IMR-90 (cell line): ENCODE measurements around the gene ST3GAL4. TPM values are rescaled to one million over a fixed set of nuclear protein-coding genes. Genes with fewer than 3 reads are reported as not detected.

ENCODE experiments used
- ATAC-seq: fragments of 200-7000 bp; cut with Tn5 transposase; 2 replicates; pipeline ENCODE4 v1.9.1; 2020; ENCODE audit warnings: low read depth, mild to moderate bottlenecking, moderate library complexity
- BruUV-seq: library from RNA; stranded (reverse); fragments of 400-500 nt; replicated peaks from 2 replicates; lab custom pipeline; 2021; lab: Mats Ljungman, UMichigan
- CTCF ChIA-PET: fragments of 300-600 bp; formaldehyde crosslinking; extraction: SDS; loops from one replicate; lab custom pipeline; 2021; ENCODE audit warnings: antibody characterized with exemption; lab: Yijun Ruan, JAX
- POLR2A ChIA-PET: fragments of 300-600 bp; sonication (Branson Sonifier 250); formaldehyde crosslinking; loops from one replicate; lab custom pipeline; 2022; ENCODE audit warnings: antibody characterized with exemption; ENCODE audit not compliant: unreplicated experiment; lab: Charles Lee
- DNase-seq: peaks from one replicate; pipeline ENCODE4 v3.0.0; 2013
- H2AFZ ChIP-seq: replicated peaks from 2 replicates; pipeline ENCODE3; 2013; ENCODE audit warnings: low read length, mild to moderate bottlenecking; ENCODE audit not compliant: poor library complexity
- H2AK5ac ChIP-seq: 2 replicates; pipeline ENCODE4 v1.6.1; 2013; ENCODE audit warnings: low read depth, low read length, inconsistent platforms
- H2AK9ac ChIP-seq: replicated peaks from 2 replicates; pipeline ENCODE3; 2013; ENCODE audit warnings: mild to moderate bottlenecking, low read depth, low read length, moderate library complexity; ENCODE audit not compliant: poor library complexity
- H2BK120ac ChIP-seq: 2 replicates; pipeline ENCODE4 v1.6.1; 2013; ENCODE audit warnings: low read depth, low read length, inconsistent platforms
- H2BK15ac ChIP-seq: 3 replicates; pipeline ENCODE4 v1.6.1; 2013; ENCODE audit warnings: low read depth, low read length, inconsistent platforms
- H2BK20ac ChIP-seq: 2 replicates; pipeline ENCODE4 v1.6.1; 2013; ENCODE audit warnings: low read depth, mild to moderate bottlenecking, inconsistent platforms, low read length, moderate library complexity
- H2BK5ac ChIP-seq: 2 replicates; pipeline ENCODE4 v1.6.1; 2013; ENCODE audit warnings: mild to moderate bottlenecking, low read depth, low read length, inconsistent platforms; ENCODE audit not compliant: poor library complexity, severe bottlenecking
- H3K14ac ChIP-seq: replicated peaks from 2 replicates; pipeline ENCODE4 v1.6.1; 2013; ENCODE audit warnings: low read depth, low read length, inconsistent platforms
- H3K18ac ChIP-seq: 2 replicates; pipeline ENCODE4 v1.6.1; 2013; ENCODE audit warnings: low read depth, low read length, control low read depth
- H3K23ac ChIP-seq: 2 replicates; pipeline ENCODE4 v1.6.1; 2013; ENCODE audit warnings: low read depth, low read length, inconsistent platforms
- H3K27ac ChIP-seq: 2 replicates; pipeline ENCODE4 v1.5.1; 2013; ENCODE audit warnings: mild to moderate bottlenecking, control low read depth, low read length; ENCODE audit not compliant: insufficient read depth
- H3K27me3 ChIP-seq: 2 replicates; pipeline ENCODE4 v1.6.1; 2013; ENCODE audit warnings: low read length; ENCODE audit not compliant: control insufficient read depth, insufficient read depth
- H3K36me3 ChIP-seq: 2 replicates; pipeline ENCODE4 v1.6.1; 2013; ENCODE audit warnings: low read length, mixed read lengths; ENCODE audit not compliant: control insufficient read depth, insufficient read depth
- H3K4ac ChIP-seq: 2 replicates; pipeline ENCODE4 v1.6.1; 2013; ENCODE audit warnings: low read depth, low read length, inconsistent platforms
- H3K4me1 ChIP-seq: 2 replicates; pipeline ENCODE4 v1.6.1; 2013; ENCODE audit warnings: low read length, mixed read lengths; ENCODE audit not compliant: control insufficient read depth, insufficient read depth
- H3K4me2 ChIP-seq: 2 replicates; pipeline ENCODE4 v1.6.1; 2013; ENCODE audit warnings: low read depth, mild to moderate bottlenecking, control low read depth, low read length, moderate library complexity
- H3K4me3 ChIP-seq: 2 replicates; pipeline ENCODE4 v1.5.1; 2013; ENCODE audit warnings: low read depth, mild to moderate bottlenecking, control low read depth, low read length, moderate library complexity; ENCODE audit not compliant: insufficient read depth
- H3K56ac ChIP-seq: 2 replicates; pipeline ENCODE4 v1.6.1; 2013; ENCODE audit warnings: low read length, inconsistent platforms; ENCODE audit not compliant: insufficient read depth; ENCODE audit errors: extremely low read depth
- H3K79me1 ChIP-seq, 2 experiments: 2 replicates each; pipeline ENCODE4 v1.6.1; 2013; ENCODE audit warnings: low read length in 2 of 2, inconsistent platforms in 1 of 2, low read depth in 1 of 2
- H3K9ac ChIP-seq: 2 replicates; pipeline ENCODE4 v1.6.1; 2013; ENCODE audit warnings: low read depth, low read length, control low read depth
- H3K9me1 ChIP-seq: 2 replicates; pipeline ENCODE4 v1.6.1; 2013; ENCODE audit warnings: low read length, inconsistent platforms; ENCODE audit not compliant: insufficient read depth
- H3K9me3 ChIP-seq: 2 replicates; pipeline ENCODE4 v1.6.1; 2013; ENCODE audit warnings: low read length; ENCODE audit not compliant: control insufficient read depth, insufficient read depth
- H4K20me1 ChIP-seq: 2 replicates; pipeline ENCODE4 v1.6.1; 2013; ENCODE audit warnings: low read length, inconsistent platforms; ENCODE audit not compliant: insufficient read depth
- H4K5ac ChIP-seq: 2 replicates; pipeline ENCODE4 v1.6.1; 2013; ENCODE audit warnings: mild to moderate bottlenecking, low read depth, low read length, control low read depth
- H4K8ac ChIP-seq, 2 experiments: 2 replicates each; pipeline ENCODE4 v1.6.1; 2013; ENCODE audit warnings: low read depth in 2 of 2, low read length in 2 of 2, control low read depth in 1 of 2, inconsistent platforms in 1 of 2
- H4K91ac ChIP-seq: 2 replicates; pipeline ENCODE4 v1.6.1; 2013; ENCODE audit warnings: low read depth, low read length, inconsistent platforms; ENCODE audit not compliant: insufficient read depth
- BHLHE40 ChIP-seq: fragments of 150-350 bp; IDR thresholded peaks from 2 replicates; pipeline ENCODE4 v1.6.1; 2016; ENCODE audit warnings: mild to moderate bottlenecking, low read depth, low read length
- CEBPB ChIP-seq: IDR thresholded peaks from 2 replicates; pipeline ENCODE4 v1.6.1; 2012; ENCODE audit warnings: low read depth, low read length, improper control_type of control experiment
- FOS ChIP-seq: fragments of 150-350 bp; IDR thresholded peaks from 2 replicates; pipeline ENCODE4 v1.6.1; 2016; ENCODE audit warnings: low read depth, low read length
- MAZ ChIP-seq: IDR thresholded peaks from 2 replicates; pipeline ENCODE4 v1.6.1; 2012; ENCODE audit warnings: low read depth, mild to moderate bottlenecking, low read length, improper control_type of control experiment, moderate library complexity, borderline replicate concordance
- MXI1 ChIP-seq: IDR thresholded peaks from 2 replicates; pipeline ENCODE4 v1.6.1; 2012; ENCODE audit warnings: low read depth, mild to moderate bottlenecking, low read length, moderate library complexity, borderline replicate concordance
- RCOR1 ChIP-seq: IDR thresholded peaks from 2 replicates; pipeline ENCODE4 v1.6.1; 2012; ENCODE audit warnings: mild to moderate bottlenecking, low read length, improper control_type of control experiment; ENCODE audit not compliant: insufficient replicate concordance
- RFX5 ChIP-seq: IDR thresholded peaks from 2 replicates; pipeline ENCODE4 v1.8.0; 2012; ENCODE audit warnings: low read depth, mild to moderate bottlenecking, low read length, moderate library complexity
- SMC3 ChIP-seq: fragments of 150-350 bp; IDR thresholded peaks from 2 replicates; pipeline ENCODE4 v1.6.1; 2016; ENCODE audit warnings: low read depth, mild to moderate bottlenecking, antibody characterized with exemption, low read length, moderate library complexity
- WGBS, 2 experiments: methylation state at CpG; one replicate each; pipeline versions ENCODE4 v1.1.5 to v1.1.7; 2013; ENCODE audit warnings: missing lambda C conversion rate in 2 of 2; ENCODE audit not compliant: insufficient read length in 1 of 2; ENCODE audit errors: extremely low coverage in 2 of 2; 5-methylcytosine and 5-hydroxymethylcytosine counted together
- dilution Hi-C: fragments of 300-500 bp; cut with HindIII; formaldehyde crosslinking; loops from one replicate; pipeline ENCODE4 v1.14.3; 2018; ENCODE audit warnings: low sequenced_read_pairs; ENCODE audit not compliant: unreplicated experiment
- in situ Hi-C: fragments of 300-500 bp; cut with MboI; formaldehyde crosslinking; loops from 3 replicates; pipeline ENCODE4 v1.14.3; 2019; ENCODE audit warnings: low sequenced_read_pairs, inconsistent platforms, mixed read lengths
- intact Hi-C: fragments of 100-400 bp; cut with micrococcal nuclease; formaldehyde crosslinking; loops from 2 replicates; pipeline ENCODE4 v1.10.0; 2022
- polyA plus RNA-seq, 3 experiments: library from polyadenylated mRNA; depleted of rRNA; stranded (reverse); fragments of >200 nt; gene quantifications; 2 replicates each; pipeline ENCODE4 v1.2.3, GENCODE V29; 2012; ENCODE audit warnings: low replicate concordance in 1 of 3
- total RNA-seq: library from RNA; depleted of rRNA; stranded (reverse); fragments of >200 nt; gene quantifications from 2 replicates; pipeline ENCODE4 v1.2.3, GENCODE V29; 2012

Gene ST3GAL4
- total and polyA plus RNA-seq, 2 of the 4 experiments (the other 2 are of a cell fraction): 17.0 to 19.7 TPM

DNA sequence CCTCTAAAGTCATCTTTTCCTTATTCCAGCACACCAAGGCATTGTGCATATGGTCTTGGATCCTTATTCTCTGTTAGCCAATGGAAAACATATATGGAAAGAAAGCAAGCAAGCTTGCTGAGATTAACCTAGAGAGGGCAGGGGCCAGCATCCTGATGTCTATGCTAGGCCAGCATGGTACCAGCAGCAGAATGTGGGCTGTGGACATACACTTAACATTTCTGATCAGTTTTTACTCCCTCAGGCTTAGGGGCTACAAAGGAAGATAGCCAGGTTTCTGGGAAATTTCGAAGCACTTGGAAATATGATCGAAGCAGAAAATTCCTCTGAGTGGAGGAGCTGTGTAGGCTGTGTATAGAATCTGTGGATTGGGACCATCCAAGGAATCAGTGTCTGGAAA lies 67.0 kb downstream of the ST3GAL4 start:
- H4K5ac ChIP-seq: no peak overlapping the region
- no peaks in the 10 kb centered on the region for H3K27me3 ChIP-seq
- no peak overlapping the region for H3K23ac ChIP-seq
- ChIA-PET POLR2A (no interaction called here), CTCF (no interaction called here)
- no peak overlapping the region for H2AK9ac ChIP-seq
- H2AFZ ChIP-seq: no peak overlapping the region
- in situ Hi-C loops (no loop called here), intact Hi-C loops (no loop called here), dilution Hi-C loops (no loop called here)
- no peak overlapping the region for H3K9ac ChIP-seq
- H3K56ac ChIP-seq: no peak overlapping the region
- H3K9me1 ChIP-seq: peaks cover 4% of the 10 kb centered on the region; the same call in 1 of the 2 replicates
- no peaks in the 10 kb centered on the region for H3K9me3 ChIP-seq
- H4K20me1 ChIP-seq: no peaks in the 10 kb centered on the region
- H3K36me3 ChIP-seq: peaks cover 1% of the 10 kb centered on the region; the same call in 1 of the 2 replicates
- no peak overlapping the region for H2BK120ac ChIP-seq
- no peak overlapping the region for H3K4me3 ChIP-seq
- H3K14ac ChIP-seq: no peak overlapping the region
- no peaks in the 10 kb centered on the region for H3K79me1 ChIP-seq
- no peak overlapping the region for H2BK20ac ChIP-seq
- H3K4me2 ChIP-seq: no peak overlapping the region
- ATAC-seq (no peak), DNase-seq (no peak)
- no peak for TF ChIP-seq FOS
- no peak for TF ChIP-seq CEBPB
- TF ChIP-seq RFX5: no peak
- no peak for TF ChIP-seq RCOR1
- TF ChIP-seq MXI1: no peak
- TF ChIP-seq BHLHE40: no peak
- TF ChIP-seq MAZ: no peak
- TF ChIP-seq SMC3: no peak
- no peak overlapping the region for H2BK15ac ChIP-seq
- H3K4me1 ChIP-seq: peaks cover 8% of the 10 kb centered on the region
- H4K8ac ChIP-seq: no peak overlapping the region
- H2BK5ac ChIP-seq: no peak overlapping the region
- no peak overlapping the region for H3K4ac ChIP-seq
- WGBS, 2 experiments: no CpG with 5 or more reads among the region's 2 CpGs
- no peak overlapping the region for H2AK5ac ChIP-seq
- H3K27ac ChIP-seq: no peak overlapping the region
- BruUV-seq: no TSS peak
- H4K91ac ChIP-seq: no peak overlapping the region
- no peak overlapping the region for H3K18ac ChIP-seq
